ENCODE data around the gene TGFBR3. TPM values are rescaled to one million over a fixed set of nuclear protein-coding genes. Genes with fewer than 3 reads are reported as not detected.
A peak's percentile ranks its signal among the peaks of the same experiment; 100 is the strongest.

Gene TGFBR3
- total and polyA plus RNA-seq, 2 of the 8 experiments (the other 6 are each of a cell fraction or from before 2014, with no cell fraction given), result 2.0 to 6.1 TPM

GRCh38 chr1:91799159-91799558 is 86.8 kb downstream of the TGFBR3 start:
- no peak overlapping the region for H2BK15ac ChIP-seq (ENCODE audit: low read length)
- no peak overlapping the region for H3K4me3 ChIP-seq (ENCODE audit: extremely low read depth in 1 of 4, insufficient read depth in 2 of 4, low read depth in 3 of 4, low read length in 4 of 4)
- no peaks in the 10 kb centered on the region for H3K27me3 ChIP-seq (replicated peaks in 1 of 4; ENCODE audit: control insufficient read depth in 3 of 4, extremely low read depth in 1 of 4, insufficient read depth in 3 of 4, low read length in 3 of 4)
- H2BK20ac ChIP-seq (ENCODE audit: low read length), result no peak overlapping the region
- H3K4me1 ChIP-seq (replicated peaks in 1 of 4; ENCODE audit: control insufficient read depth in 3 of 4, insufficient read depth in 4 of 4, low read length in 3 of 4), result no peaks in the 10 kb centered on the region
- no peak overlapping the region for H3K56ac ChIP-seq (replicated peaks; ENCODE audit: insufficient read length, low read depth, low read length)
- H3K27ac ChIP-seq (ENCODE audit: low read depth, low read length), result no peak overlapping the region
- H3K36me3 ChIP-seq (ENCODE audit: control insufficient read depth in 2 of 4, insufficient read depth in 4 of 4, low read length in 3 of 4), result no peaks in the 10 kb centered on the region
- POLR2A ChIA-PET (ENCODE audit: partially characterized antibody), result no interaction called here
- H3K79me2 ChIP-seq (ENCODE audit: control insufficient read depth in 1 of 2, insufficient read depth in 2 of 2, low read length in 2 of 2), result no peaks in the 10 kb centered on the region
- no peak overlapping the region for H3K9ac ChIP-seq (replicated peaks in 1 of 4; ENCODE audit: extremely low read depth in 1 of 4, low read depth in 3 of 4, low read length in 3 of 4)
- H3K4me2 ChIP-seq (ENCODE audit: insufficient read depth in 1 of 2, low read depth in 2 of 2, low read length in 2 of 2), result no peak overlapping the region
- no peaks in the 10 kb centered on the region for H3K79me1 ChIP-seq (ENCODE audit: low read depth, low read length)
- H3K9me3 ChIP-seq (ENCODE audit: insufficient read depth in 2 of 2, low read depth in 1 of 2, low read length in 1 of 2), result no peaks in the 10 kb centered on the region
- H3K18ac ChIP-seq (ENCODE audit: extremely low read depth, low read length), result no peak overlapping the region
- H3K4ac ChIP-seq (replicated peaks; ENCODE audit: insufficient read length, low read depth, low read length), result no peak overlapping the region
- H4K91ac ChIP-seq (replicated peaks; ENCODE audit: insufficient read length, low read length), result no peak overlapping the region
- no peak overlapping the region for H2BK12ac ChIP-seq (ENCODE audit: low read depth, low read length)
- H4K5ac ChIP-seq (ENCODE audit: insufficient read length, low read depth, low read length), result no peak overlapping the region
- no peak overlapping the region for H4K8ac ChIP-seq (ENCODE audit: extremely low read depth, insufficient read depth, low read length)
- no peak for DNase-seq (ENCODE audit: low read depth in 1 of 2, low spot score in 2 of 2)
- H3K23me2 ChIP-seq (ENCODE audit: low read depth, low read length), result no peaks in the 10 kb centered on the region
- H4K20me1 ChIP-seq (replicated peaks in 1 of 2; ENCODE audit: control insufficient read depth in 1 of 2, insufficient read depth in 2 of 2, low read length in 2 of 2), result no peaks in the 10 kb centered on the region
- FAIRE-seq, result no peak
- CTCF ChIA-PET (ENCODE audit: partially characterized antibody), result interaction anchor here (1.0 to 2.3 kb wide), 9 partner anchors 10 to 286 kb away, joined by 3 to 11 read pairs (median 4); no protein-coding TSS in a partner anchor
- H3K23ac ChIP-seq (ENCODE audit: insufficient read length), result no peak overlapping the region
- H3K14ac ChIP-seq (ENCODE audit: insufficient read length), result no peak overlapping the region
- no peak overlapping the region for H2AK5ac ChIP-seq (ENCODE audit: low read depth, low read length)
- no peak for TF ChIP-seq ZNF274 (IDR thresholded peaks at IDR 0.05; ENCODE audit: borderline replicate concordance, extremely low read depth, low read length)
- TF ChIP-seq HDAC2 (IDR thresholded peaks at IDR 0.05; ENCODE audit: borderline replicate concordance in 1 of 2, low read depth in 2 of 2, low read length in 2 of 2), result no peak
- peak; percentile 53 to 67 for TF ChIP-seq RAD21 (IDR thresholded peaks at IDR 0.05 in 1 of 2, conservative IDR thresholded peaks at IDR 0.05 in 1 of 2; ENCODE audit: low read depth in 2 of 2, low read length in 2 of 2)
- peak; percentile 11 to 50 (median 33) for TF ChIP-seq CTCF (IDR thresholded peaks at IDR 0.05; ENCODE audit: control extremely low read depth in 1 of 3, insufficient read depth in 1 of 3, low read depth in 1 of 3, low read length in 3 of 3)
- no peak for TF ChIP-seq KDM5A (IDR thresholded peaks at IDR 0.05; ENCODE audit: low read length)
- no peak for TF ChIP-seq NANOG (IDR thresholded peaks at IDR 0.05; ENCODE audit: insufficient read depth, low read depth, low read length, poor library complexity, severe bottlenecking)
- TF ChIP-seq TEAD4 (IDR thresholded peaks at IDR 0.05; ENCODE audit: low read depth, low read length), result no peak
- H2BK5ac ChIP-seq (ENCODE audit: low read depth, low read length), result no peak overlapping the region
- 94% methylated on average over 5 of the region's 5 CpGs; no CpG with 5 or more reads in 1 of the 2 experiments for WGBS, 2 experiments (ENCODE audit: extremely low coverage in 1 of 2, insufficient coverage in 1 of 2, insufficient read length in 1 of 2, insufficient replicate concordance in 2 of 2, low coverage in 1 of 2, low lambda C conversion rate in 2 of 2, missing lambda C conversion rate in 1 of 2)
- no peak overlapping the region for H2BK120ac ChIP-seq (replicated peaks; ENCODE audit: low read depth, low read length)
- H2AFZ ChIP-seq (ENCODE audit: low read length), result no peak overlapping the region

Measured in H1 (cell line).